ENCODE results near the gene RALB. TPM values are rescaled to one million over a fixed set of nuclear protein-coding genes. Genes with fewer than 3 reads are reported as not detected.

The RALB gene
- total and polyA plus RNA-seq, 2 of the 8 experiments (the other 6 are each of a cell fraction or from before 2014, with no cell fraction given) = 12.0 to 16.6 TPM

DNA sequence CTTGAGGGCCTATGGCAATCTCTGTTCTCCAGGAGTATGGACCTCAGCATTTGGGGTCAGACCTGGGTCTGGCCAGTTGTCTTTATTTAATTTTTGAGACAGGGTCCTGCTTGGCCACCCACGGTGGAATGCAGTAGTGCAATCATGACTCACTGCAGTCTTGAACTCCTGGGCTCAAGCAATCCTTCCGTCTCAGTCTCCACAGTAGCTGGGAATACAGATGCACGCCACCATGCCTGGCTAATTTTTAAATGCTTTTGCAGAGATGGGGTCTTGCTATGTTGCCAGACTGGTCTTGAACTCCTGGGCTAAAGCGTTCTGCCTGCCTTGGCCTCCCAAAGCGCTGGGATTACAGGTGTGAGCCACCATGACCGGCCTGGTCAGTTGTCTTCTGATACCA is 46.9 kb downstream of the RALB start (continued):
- TF ChIP-seq, protein P1, sequence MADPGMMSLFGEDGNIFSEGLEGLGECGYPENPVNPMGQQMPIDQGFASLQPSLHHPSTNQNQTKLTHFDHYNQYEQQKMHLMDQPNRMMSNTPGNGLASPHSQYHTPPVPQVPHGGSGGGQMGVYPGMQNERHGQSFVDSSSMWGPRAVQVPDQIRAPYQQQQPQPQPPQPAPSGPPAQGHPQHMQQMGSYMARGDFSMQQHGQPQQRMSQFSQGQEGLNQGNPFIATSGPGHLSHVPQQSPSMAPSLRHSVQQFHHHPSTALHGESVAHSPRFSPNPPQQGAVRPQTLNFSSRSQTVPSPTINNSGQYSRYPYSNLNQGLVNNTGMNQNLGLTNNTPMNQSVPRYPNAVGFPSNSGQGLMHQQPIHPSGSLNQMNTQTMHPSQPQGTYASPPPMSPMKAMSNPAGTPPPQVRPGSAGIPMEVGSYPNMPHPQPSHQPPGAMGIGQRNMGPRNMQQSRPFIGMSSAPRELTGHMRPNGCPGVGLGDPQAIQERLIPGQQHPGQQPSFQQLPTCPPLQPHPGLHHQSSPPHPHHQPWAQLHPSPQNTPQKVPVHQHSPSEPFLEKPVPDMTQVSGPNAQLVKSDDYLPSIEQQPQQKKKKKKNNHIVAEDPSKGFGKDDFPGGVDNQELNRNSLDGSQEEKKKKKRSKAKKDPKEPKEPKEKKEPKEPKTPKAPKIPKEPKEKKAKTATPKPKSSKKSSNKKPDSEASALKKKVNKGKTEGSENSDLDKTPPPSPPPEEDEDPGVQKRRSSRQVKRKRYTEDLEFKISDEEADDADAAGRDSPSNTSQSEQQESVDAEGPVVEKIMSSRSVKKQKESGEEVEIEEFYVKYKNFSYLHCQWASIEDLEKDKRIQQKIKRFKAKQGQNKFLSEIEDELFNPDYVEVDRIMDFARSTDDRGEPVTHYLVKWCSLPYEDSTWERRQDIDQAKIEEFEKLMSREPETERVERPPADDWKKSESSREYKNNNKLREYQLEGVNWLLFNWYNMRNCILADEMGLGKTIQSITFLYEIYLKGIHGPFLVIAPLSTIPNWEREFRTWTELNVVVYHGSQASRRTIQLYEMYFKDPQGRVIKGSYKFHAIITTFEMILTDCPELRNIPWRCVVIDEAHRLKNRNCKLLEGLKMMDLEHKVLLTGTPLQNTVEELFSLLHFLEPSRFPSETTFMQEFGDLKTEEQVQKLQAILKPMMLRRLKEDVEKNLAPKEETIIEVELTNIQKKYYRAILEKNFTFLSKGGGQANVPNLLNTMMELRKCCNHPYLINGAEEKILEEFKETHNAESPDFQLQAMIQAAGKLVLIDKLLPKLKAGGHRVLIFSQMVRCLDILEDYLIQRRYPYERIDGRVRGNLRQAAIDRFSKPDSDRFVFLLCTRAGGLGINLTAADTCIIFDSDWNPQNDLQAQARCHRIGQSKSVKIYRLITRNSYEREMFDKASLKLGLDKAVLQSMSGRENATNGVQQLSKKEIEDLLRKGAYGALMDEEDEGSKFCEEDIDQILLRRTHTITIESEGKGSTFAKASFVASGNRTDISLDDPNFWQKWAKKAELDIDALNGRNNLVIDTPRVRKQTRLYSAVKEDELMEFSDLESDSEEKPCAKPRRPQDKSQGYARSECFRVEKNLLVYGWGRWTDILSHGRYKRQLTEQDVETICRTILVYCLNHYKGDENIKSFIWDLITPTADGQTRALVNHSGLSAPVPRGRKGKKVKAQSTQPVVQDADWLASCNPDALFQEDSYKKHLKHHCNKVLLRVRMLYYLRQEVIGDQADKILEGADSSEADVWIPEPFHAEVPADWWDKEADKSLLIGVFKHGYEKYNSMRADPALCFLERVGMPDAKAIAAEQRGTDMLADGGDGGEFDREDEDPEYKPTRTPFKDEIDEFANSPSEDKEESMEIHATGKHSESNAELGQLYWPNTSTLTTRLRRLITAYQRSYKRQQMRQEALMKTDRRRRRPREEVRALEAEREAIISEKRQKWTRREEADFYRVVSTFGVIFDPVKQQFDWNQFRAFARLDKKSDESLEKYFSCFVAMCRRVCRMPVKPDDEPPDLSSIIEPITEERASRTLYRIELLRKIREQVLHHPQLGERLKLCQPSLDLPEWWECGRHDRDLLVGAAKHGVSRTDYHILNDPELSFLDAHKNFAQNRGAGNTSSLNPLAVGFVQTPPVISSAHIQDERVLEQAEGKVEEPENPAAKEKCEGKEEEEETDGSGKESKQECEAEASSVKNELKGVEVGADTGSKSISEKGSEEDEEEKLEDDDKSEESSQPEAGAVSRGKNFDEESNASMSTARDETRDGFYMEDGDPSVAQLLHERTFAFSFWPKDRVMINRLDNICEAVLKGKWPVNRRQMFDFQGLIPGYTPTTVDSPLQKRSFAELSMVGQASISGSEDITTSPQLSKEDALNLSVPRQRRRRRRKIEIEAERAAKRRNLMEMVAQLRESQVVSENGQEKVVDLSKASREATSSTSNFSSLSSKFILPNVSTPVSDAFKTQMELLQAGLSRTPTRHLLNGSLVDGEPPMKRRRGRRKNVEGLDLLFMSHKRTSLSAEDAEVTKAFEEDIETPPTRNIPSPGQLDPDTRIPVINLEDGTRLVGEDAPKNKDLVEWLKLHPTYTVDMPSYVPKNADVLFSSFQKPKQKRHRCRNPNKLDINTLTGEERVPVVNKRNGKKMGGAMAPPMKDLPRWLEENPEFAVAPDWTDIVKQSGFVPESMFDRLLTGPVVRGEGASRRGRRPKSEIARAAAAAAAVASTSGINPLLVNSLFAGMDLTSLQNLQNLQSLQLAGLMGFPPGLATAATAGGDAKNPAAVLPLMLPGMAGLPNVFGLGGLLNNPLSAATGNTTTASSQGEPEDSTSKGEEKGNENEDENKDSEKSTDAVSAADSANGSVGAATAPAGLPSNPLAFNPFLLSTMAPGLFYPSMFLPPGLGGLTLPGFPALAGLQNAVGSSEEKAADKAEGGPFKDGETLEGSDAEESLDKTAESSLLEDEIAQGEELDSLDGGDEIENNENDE (IDR thresholded peaks at IDR 0.05; ENCODE audit: insufficient replicate concordance, low read length) = no peak
- TF ChIP-seq, protein P2, sequence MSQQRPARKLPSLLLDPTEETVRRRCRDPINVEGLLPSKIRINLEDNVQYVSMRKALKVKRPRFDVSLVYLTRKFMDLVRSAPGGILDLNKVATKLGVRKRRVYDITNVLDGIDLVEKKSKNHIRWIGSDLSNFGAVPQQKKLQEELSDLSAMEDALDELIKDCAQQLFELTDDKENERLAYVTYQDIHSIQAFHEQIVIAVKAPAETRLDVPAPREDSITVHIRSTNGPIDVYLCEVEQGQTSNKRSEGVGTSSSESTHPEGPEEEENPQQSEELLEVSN (IDR thresholded peaks at IDR 0.05) = no peak
- TF ChIP-seq CREB1 (IDR thresholded peaks at IDR 0.05) (no peak), RXRA (IDR thresholded peaks at IDR 0.05; ENCODE audit: insufficient read depth, low read depth, low read length) (no peak), RAD21 (IDR thresholded peaks at IDR 0.05 in 1 of 2, conservative IDR thresholded peaks at IDR 0.05 in 1 of 2; ENCODE audit: low read depth in 2 of 2, low read length in 2 of 2) (no peak), PHF8 (conservative IDR thresholded peaks at IDR 0.05; ENCODE audit: low read depth, low read length) (no peak), GABPA (IDR thresholded peaks at IDR 0.05; ENCODE audit: borderline replicate concordance, insufficient read depth, low read length) (no peak), KDM1A (IDR thresholded peaks at IDR 0.05; ENCODE audit: borderline replicate concordance, low read length) (no peak)
- TF ChIP-seq, protein P3, sequence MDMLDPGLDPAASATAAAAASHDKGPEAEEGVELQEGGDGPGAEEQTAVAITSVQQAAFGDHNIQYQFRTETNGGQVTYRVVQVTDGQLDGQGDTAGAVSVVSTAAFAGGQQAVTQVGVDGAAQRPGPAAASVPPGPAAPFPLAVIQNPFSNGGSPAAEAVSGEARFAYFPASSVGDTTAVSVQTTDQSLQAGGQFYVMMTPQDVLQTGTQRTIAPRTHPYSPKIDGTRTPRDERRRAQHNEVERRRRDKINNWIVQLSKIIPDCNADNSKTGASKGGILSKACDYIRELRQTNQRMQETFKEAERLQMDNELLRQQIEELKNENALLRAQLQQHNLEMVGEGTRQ (IDR thresholded peaks at IDR 0.05; ENCODE audit: low read length) = no peak
